NCI-H1092 (cell line): ENCODE results near the gene ARRDC2.
"Not testable (repeated sequence)": the region's sequence is repeated elsewhere in the genome, so short reads cannot be mapped to it uniquely, and the experiment has no call there.

Experiments used
- DNase-seq: peaks from one replicate; lab custom pipeline; 2025; lab: John Stamatoyannopoulos, UW

ARRDC2 gene

DNA sequence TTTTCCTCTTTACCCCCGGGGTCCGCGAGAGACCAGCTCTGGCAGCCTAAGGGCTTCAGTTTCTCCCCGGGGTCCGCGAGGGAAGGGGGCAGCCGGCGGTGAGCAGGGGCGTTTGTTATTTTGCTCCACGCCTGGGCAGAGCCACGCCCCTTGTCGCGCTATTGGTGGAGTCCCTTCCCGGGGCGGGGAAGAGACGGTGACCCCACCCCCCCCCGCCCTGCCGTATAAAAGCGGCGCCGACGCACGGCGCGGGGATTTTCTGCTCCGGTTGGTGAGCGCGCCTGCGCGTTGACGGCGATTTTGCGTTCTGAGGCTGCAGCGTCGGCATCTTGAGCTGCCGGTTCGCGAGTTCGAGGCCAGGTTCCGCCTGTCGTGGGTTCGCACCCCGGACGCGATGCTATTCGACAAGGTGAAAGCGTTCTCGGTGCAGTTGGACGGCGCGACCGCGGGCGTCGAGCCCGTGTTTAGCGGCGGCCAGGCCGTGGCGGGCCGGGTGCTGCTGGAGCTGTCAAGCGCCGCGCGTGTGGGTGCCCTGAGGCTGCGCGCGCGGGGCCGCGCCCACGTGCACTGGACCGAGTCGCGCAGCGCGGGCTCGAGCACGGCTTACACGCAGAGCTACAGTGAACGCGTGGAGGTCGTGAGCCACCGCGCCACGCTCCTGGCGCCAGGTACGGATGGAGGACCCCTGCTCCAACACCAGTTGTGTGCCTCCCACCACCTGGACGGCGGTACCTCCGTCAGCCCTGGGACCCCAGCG lies at the start of gene ARRDC2:
Gene ARRDC2 (plus strand): TSS at position 254 of the 757 bp plus-strand sequence. CDS start 141 bp downstream, at position 395.
- DNase-seq: peak; percentile 90

DNA sequence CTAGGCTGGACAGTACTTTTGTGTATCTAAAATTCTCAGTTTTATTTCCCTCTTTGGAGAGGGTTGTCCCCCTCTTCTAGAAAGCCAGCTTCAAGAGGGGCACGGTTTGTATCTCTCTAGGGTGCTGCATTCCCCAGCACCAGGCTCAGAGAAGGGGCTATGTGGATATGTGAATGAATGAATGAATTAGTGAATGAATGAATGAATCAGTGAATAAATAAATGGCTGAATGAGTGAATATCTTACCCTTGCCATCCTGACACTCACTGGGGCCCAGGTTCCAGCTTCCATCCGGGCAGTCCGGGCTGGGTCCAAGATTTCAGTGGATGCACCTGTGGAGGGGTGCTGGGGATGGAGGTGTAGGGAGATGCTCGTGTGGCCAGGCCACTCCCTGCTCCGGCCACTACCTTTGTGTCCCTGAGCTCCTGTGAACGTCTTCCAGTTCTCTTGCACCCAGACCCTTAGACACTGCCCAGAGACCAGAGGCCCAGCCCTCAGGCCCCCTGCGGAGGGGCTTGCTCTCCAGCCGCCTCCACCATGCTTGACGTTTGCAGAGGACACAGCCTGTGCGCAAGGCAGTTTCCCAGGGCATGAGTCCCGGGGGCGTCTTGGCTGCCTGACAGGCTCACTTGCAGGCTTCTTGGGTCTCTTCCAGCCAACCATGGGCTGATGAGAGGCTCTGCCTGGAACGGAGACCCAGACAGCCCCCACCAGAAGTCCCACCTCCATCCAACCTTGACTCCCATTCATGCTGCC lies 43.9 kb upstream of the ARRDC2 start:
- DNase-seq: no peak

DNA sequence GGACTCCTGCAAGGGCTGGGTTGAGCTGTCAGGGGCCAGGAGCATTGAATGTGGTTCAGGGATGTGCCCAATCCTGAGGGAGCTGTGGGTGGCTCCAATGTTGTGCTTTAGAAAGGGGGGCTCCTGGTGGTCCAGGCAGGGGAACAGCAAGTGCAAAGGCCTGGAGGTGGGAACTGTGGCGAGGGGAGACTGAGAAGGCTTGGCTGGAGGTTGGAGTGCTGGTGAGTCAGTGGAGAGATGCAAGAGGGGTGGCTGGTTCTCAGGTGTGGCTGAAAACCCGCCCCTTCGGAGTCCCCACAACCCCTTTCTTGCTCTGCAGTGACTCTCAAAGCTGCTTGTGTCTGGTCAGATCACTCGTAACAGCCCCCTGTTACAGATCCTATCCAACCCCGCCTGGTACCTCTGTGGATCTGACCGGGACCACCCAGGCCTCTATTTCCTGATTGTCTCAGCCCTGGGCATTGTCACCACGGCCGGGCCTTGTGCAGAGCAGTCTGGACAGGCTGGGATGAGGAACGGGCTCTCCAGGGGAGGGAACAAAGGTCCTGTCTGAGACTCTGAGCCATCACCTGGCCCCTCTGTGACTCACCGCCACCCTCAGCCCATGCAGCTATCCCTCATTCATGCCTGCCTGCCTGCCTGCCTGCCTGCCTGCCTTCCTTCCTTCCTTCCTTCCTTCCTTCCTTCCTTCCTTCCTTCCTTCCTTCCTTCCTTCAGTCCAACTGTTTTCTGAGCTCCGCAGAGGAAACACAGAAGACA lies 42.4 kb upstream of the ARRDC2 start:
- DNase-seq: no peak

DNA sequence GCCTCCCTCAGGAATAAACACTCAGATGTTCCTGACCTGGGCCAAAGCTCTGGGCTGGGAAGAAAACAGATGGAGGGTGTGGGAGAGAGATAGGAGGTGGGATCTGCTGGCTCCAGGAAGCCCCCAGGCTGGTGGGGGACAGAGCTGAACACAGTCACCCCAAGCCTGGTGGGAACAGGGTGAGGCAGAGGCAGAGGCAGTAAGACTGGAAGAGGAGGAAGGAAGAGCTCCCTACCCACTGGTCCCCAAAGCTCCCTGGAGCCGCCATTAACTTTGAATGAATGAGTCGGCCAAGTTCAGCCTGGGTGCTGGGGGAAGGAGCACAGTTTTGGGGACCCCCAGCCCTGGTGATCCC lies 41.9 kb upstream of the ARRDC2 start:
- DNase-seq: no peak

DNA sequence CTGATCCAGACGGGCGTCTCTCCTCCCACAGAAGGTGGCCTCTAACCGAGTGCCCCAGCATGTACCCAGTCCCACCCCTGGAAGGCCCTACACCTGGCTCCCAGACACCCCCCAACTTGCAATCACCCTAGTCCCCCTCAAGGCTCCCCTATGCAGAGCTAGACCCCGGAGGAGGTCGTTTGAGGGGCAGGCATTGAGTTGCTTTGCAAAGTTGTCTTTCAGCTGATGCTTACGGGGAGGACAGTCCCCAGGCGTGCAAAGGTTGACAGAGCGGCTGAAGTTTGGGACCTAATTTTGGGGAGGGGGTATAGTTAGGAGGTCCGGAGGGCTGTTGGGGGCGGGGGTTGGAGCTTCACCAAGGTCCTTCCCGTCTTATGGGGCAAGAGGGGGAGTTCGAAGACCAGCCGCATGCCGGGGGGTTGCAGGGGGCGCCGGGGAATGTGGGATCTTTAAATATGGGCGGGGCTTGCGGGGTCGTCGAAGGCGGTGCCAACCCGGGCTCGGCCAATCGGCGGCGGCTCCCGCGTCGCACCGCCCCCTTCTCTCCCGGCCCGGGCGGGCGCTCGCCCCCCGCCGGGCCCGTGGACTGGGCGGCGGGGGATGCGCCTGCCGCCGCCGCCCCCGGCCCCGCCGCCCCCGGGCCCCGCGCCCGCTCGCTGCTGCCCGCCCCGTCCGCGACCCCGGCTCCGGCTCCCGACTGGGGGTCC lies 41.3 kb upstream of the ARRDC2 start, which contains the start of gene KCNN1:
Gene KCNN1 (plus strand): TSS at position 558 of the 707 bp plus-strand sequence. CDS start 6,782 bp downstream, outside the sequence.
- DNase-seq: no peak

DNA sequence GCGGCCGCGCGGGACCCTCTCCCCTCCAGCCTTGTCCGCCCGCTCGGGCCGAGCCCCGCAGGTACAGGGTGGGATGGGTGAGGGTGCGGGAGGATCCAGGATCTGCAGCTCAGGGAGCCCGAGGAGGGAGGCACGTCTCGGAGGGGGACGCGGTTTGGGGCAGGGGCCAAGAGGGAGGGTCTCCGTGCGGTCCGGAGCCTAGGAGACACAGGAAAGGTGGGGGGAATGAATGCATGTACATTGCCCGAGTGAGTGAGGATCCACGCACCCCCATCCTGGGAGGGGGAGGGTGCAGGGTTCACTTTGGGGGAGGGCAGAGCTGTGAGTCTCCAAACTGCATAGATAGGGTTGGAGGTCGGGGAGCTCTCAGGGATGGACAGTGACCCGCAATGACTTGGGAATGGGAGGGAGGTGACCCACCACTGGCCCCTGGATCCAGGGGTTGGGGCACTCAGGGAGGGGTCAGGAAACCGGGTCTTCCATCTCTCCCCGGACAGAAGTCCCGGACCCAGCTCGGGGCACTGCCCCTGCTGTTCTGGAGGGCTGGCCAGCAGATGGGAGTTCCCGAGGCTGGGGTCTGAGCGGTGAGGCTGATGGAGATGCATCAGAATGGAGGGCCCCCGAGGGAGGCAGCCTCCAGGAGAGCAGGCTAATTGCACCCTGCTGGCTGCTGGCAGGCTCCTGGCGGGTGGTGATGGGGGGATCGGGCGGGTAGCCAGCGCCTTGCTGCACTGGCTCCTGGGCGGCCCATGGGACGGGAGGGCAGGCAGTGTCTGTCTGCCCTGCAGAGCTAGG lies 40.5 kb upstream of the ARRDC2 start:
- peak; percentile 9 for DNase-seq

DNA sequence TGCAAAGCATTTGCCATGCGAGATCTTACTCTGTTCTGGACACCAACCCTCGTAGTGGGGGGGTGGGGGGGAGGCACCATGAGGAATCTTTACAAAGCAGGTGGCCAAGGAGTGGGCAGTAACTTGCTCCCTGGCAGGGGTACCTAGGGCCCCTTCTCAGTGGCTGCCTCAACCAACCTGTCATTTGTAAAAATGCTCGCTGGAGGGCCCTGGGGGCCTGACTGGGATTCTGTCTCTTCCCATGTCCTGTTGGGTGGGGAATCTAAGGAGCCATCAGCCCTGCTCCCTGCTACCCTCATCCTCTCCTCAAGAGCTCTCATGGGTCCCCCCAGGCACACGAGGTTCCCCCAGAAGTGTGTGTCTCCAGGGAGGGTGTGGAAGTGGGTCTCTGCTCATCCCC lies 39.6 kb upstream of the ARRDC2 start:
- DNase-seq: no peak

DNA sequence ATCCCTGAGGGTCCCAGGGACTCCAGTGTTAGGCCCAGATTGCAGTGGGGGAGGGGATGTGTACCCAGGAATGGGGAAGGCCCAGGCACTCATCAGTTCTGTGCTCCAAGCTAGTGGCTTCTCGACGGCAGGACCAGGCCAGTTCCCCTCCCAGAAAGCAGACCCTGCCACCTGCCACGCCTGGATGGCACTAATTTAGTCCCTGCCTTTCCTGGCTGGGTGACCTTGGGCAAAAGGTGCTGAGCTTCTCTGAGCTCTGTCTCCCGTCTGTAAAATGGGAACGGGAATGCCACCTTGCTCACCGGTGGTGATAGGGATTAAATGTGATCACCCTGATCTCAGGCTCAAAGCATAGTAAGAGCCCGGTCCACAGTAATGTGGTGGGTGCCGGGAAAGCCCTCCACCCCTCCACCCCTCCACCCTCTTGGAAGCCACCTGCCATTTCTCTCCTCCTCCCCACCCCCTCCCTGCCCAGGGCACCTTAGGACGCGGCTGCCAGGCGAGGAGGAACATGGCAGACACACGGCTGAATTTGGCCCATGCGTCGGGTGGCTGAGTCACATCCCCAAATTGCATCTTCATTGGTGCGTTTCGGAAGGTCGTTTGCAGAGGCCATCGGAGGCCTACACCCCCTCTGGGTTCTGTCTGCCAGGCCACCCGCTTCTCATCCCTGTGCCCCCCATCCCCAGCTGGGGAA lies 38.7 kb upstream of the ARRDC2 start:
- DNase-seq: no peak

DNA sequence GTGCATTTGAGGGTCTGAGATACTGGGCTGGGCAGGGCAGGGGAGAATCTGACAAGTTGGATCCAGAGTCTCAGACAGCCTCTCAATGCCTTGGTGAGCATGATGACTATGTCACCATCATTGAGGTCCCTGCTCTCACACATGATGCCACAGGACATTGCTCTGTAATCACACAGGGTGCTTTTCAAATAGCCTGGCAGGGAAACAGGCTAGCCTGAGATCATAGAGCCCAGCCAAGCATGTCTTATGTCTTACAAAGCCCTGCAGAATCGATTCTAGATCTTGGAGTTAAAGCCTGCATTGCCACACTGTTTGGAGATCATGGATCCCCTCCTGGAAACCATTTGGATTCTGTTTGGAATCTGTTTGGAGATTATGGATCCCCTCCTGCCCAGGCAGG lies 35.7 kb upstream of the ARRDC2 start:
- DNase-seq: no peak

DNA sequence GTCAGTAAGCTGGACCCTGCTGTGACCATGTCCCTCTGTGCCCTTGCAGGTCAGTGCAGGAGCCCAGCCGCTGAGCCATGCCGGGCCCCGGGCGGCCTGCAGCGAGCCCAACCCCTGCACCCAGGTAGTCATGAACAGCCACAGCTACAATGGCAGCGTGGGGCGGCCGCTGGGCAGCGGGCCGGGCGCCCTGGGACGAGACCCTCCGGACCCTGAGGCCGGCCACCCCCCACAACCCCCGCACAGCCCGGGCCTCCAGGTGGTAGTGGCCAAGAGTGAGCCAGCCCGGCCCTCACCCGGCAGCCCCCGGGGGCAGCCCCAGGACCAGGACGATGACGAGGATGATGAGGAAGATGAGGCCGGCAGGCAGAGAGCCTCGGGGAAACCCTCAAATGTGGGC lies 34.2 kb upstream of the ARRDC2 start:
- DNase-seq: no peak

DNA sequence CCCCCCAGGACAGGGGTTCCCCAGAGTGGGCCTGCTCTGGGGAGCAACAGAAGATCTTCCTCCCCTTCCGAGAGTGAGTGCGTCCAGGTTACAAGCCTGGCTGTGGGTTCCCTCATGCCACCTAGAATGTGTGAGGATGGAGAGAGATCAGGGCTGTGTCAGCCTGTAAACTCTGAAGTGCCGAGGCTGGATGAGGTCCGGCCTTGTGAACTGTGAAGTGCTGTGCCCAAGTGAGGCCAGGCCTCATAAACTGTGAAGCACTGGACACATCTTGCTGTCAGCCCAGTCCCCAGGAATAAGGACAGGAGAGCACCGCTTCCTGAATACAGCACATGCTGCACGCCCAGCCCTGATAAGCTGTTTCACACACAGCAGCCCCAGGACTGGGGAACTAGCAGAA lies 33.4 kb upstream of the ARRDC2 start:
- no peak for DNase-seq

DNA sequence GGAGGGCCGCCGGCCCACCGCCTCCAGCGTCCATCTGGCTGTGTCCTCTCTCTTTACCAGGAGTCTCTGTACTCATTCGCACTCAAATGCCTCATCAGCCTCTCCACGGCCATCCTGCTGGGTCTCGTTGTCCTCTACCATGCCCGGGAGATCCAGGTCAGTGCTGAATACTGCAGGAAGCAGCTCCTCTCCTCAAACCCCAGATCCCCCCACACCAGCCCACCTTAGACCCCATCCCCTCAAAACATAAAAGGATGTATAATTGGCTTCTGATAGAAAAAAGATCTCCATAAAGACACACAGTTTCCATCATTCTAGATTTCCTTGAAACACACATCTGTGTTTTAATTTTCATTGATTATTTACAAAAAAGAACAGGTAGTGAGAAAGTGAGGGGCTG lies 32.9 kb upstream of the ARRDC2 start:
- no peak for DNase-seq

DNA sequence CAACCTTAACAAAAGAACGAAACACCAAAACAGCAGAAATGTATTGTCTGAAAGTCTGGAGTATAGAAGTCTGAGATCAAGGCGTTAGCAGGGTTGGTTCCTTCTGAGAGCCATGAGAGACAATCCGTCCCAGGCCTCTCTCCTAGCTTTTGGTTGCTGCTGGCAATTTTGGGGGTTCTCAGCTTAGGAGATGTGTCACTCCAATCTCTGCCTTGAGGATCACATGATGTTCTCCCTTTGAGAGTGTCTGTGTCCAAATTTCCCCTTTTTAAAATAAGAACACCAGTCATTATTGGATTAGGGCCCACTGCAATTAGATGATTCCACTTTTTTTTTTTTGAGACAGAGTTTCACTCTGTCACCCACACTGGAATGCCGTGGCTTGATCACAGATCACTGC lies 30.9 kb upstream of the ARRDC2 start:
- DNase-seq: no peak

DNA sequence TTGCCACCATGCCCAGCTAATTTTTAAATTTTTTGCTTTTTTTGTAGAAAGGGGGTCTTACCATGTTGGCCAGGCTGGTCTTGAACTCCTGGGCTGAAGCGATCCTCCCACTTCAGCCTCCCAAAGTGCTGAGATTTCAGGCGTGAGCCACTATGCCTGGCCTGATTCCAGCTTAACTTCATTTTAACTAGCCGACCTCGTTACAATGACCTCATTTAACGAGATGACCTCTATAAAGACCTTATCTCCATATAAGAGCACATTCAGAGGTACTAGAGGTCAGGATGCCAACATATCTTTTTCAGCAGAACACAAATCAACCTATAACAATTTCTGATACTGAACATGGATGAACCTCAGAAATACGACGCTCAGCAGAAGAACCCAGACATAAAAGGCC lies 30.5 kb upstream of the ARRDC2 start:
- DNase-seq: no peak

DNA sequence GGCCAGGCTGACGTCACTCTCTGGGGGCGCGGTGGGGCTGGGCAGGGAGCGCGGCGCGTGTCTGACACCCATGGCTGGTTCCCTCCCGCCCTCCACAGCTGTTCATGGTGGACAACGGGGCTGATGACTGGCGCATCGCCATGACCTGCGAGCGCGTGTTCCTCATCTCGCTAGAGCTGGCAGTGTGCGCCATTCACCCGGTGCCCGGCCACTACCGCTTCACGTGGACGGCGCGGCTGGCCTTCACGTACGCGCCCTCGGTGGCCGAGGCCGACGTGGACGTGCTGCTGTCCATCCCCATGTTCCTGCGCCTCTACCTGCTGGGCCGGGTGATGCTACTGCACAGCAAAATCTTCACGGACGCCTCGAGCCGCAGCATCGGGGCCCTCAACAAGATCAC lies 26.4 kb upstream of the ARRDC2 start:
- no peak for DNase-seq

DNA sequence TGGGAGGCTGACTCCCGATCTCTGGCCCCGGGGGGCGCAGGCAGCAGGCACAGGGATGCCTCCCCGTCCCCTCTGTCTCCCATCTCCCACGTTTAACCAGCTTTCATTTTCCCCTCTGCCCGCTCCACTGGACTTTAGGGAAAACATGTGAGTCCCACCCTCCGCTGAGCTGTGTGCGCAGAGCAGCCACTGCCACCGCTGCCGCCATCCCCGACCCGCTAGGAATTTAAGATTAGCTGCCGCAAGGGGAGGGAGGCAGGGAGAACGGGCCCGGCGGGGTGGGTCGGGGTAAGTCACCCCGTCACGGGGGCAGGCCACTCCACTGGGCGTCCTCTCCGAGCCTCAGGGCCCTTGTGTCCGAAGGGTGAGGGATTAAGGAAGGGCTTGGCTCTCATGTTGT lies 25.5 kb upstream of the ARRDC2 start:
- DNase-seq: no peak

DNA sequence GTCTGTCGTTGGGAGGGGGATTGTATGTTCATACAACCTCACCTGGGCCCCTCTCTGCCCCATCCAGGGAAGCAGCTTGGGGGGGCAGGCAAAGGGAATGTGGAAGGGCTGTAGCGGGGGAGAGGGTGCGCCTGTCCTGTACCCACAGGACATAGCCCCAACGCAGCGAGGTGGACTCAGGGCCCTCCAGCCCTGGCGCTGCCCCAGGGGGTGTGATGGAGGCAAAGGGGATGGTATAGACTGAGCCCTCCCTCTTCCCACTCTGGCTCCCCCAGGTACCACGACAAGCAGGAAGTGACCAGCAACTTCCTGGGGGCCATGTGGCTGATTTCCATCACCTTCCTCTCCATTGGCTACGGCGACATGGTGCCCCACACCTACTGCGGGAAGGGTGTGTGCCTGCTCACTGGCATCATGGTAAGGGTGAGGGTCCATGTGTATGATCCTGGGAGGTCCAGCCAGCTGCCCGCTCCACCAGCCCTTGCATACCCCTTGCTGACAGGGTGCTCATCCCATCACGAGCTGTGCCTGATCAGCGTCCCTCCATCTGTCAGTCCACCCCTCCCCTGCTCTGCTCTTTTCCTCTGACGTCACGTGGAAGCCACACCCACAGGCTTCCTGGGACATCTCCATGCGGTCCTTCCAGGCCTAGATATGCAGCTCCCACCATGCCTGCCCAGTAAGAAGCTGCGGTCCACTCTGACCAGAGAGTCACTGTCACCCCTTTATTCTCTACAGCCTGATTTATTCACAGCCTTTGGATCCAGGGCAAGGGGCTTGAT lies 22.7 kb upstream of the ARRDC2 start:
- no peak for DNase-seq

DNA sequence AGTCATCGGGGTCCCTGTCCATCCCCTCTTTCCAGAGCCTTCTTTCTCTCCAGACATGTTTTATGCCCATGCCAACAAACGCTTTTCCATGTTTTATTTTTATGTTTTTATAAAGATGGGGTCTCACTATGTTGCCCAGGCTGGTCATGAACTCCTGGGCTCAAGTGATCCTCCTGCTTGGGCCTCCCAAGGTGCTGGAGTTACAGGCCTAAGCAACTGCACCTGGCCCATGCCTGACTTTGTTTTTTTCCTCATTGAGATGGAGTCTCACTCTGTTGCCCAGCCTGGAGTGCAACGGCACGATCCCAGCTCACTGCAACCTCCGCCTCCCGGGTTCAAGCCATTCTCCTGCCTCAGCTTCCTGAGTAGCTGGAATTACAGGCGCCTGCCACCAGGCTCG lies 21.4 kb upstream of the ARRDC2 start:
- not testable (repeated sequence) for DNase-seq

DNA sequence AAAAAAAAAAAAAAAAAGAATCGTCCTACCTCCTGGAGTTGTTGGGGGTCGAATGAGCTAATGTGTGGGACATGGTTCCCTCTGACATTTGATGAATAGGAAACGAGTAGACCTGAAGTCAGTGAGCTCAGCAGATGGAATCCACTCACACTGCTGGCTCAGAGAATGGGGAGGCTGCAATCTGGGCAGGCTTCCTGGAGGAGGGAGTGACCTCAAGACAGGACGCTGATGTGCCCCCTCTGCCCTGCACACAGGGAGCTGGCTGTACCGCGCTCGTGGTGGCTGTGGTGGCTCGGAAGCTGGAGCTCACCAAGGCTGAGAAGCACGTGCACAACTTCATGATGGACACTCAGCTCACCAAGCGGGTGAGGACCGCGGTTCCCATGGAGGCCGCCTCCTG lies 19.8 kb upstream of the ARRDC2 start:
- DNase-seq: no peak
